Activated CD4-positive, alpha-beta T cell treated with anti-CD3 and anti-CD28 coated beads, Interleukin-2, amount 10 ng/mL, durations not matched to agents 7 days and 5 days (primary cell): Measurements from ENCODE around the gene TCHHL1. TPM values are rescaled to one million over a fixed set of nuclear protein-coding genes. Genes with fewer than 3 reads are reported as not detected.

Source experiments
- CTCF ChIA-PET: fragments of 350-600 bp; sonication (Branson Sonifier 250); formaldehyde crosslinking; loops from one replicate; lab custom pipeline; 2021; ENCODE audit warnings: antibody characterized with exemption; lab: Charles Lee
- POLR2A ChIA-PET: fragments of 350-600 bp; sonication (Branson Sonifier 250); formaldehyde crosslinking; loops from one replicate; lab custom pipeline; 2021; ENCODE audit warnings: antibody characterized with exemption; lab: Charles Lee
- DNase-seq: peaks from one replicate; pipeline ENCODE4 v3.0.0-alpha.2; 2020
- H3K27ac Mint-ChIP-seq: one replicate; pipeline ENCODE4 v1.8.0; 2021; ENCODE audit warnings: mild to moderate bottlenecking, moderate library complexity, mixed read lengths
- H3K27me3 Mint-ChIP-seq: one replicate; pipeline ENCODE4 v1.8.0; 2021; ENCODE audit warnings: mixed read lengths
- H3K36me3 Mint-ChIP-seq: one replicate; pipeline ENCODE4 v1.8.0; 2021; ENCODE audit warnings: low read depth, mixed read lengths
- H3K4me1 Mint-ChIP-seq: one replicate; pipeline ENCODE4 v1.8.0; 2021; ENCODE audit warnings: mixed read lengths
- H3K4me3 Mint-ChIP-seq: one replicate; pipeline ENCODE4 v1.8.0; 2021; ENCODE audit warnings: mild to moderate bottlenecking, moderate library complexity, mixed read lengths
- H3K9me3 Mint-ChIP-seq: one replicate; pipeline ENCODE4 v1.8.0; 2021; ENCODE audit warnings: mixed read lengths
- total RNA-seq, 2 experiments: library from RNA; stranded (reverse); gene quantifications; one replicate each; pipeline ENCODE4 v1.2.3, GENCODE V29; 2021

Gene TCHHL1
- total RNA-seq, 2 experiments from 2014 or later = not detected

GRCh38 chr1:152047730-152048415, 41.0 kb downstream of the TCHHL1 start:
- Mint-ChIP-seq H3K27ac (peak overlapping the region; percentile 99), H3K4me3 (peak overlapping the region; percentile 62), H3K27me3 (peaks cover 6% of the 10 kb centered on the region), H3K4me1 (peaks cover 57% of the 10 kb centered on the region), H3K36me3 (peaks cover 3% of the 10 kb centered on the region), H3K9me3 (no peaks in the 10 kb centered on the region)
- POLR2A ChIA-PET = interaction anchor here (1.1 kb wide), 1 partner anchor 72 kb away, joined by 3 read pairs; no protein-coding TSS in a partner anchor
- peak; percentile 91 for DNase-seq
- CTCF ChIA-PET = interaction anchor here (0.7 to 7.1 kb wide), 10 partner anchors 10 to 410 kb away, joined by 3 to 68 read pairs (median 4); partner anchors contain the start of gene S100A11

GRCh38 chr1:152047413-152047729, 41.5 kb downstream of the TCHHL1 start:
- DNase-seq = no peak

GRCh38 chr1:152044386-152044785, 44.5 kb downstream of the TCHHL1 start:
- peaks cover 3% of the 10 kb centered on the region for H3K36me3 Mint-ChIP-seq

More at GRCh38 chr1:152047413-152047729, 41.5 kb downstream of the TCHHL1 start:
- Mint-ChIP-seq H3K9me3 (no peaks in the 10 kb centered on the region), H3K4me1 (peaks cover 54% of the 10 kb centered on the region), H3K36me3 (peaks cover 3% of the 10 kb centered on the region), H3K4me3 (peak overlapping the region; percentile 62), H3K27ac (peak overlapping the region; percentile 99), H3K27me3 (peaks cover 4% of the 10 kb centered on the region)
- POLR2A ChIA-PET = interaction anchor here (1.1 kb wide), 1 partner anchor 71 kb away, joined by 3 read pairs; no protein-coding TSS in a partner anchor
- CTCF ChIA-PET = interaction anchor here (0.7 to 7.1 kb wide), 7 partner anchors 11 to 412 kb away, joined by 4 to 68 read pairs (median 5); partner anchors contain the start of gene S100A11

GRCh38 chr1:152043870-152044269, 45.0 kb downstream of the TCHHL1 start:
- H3K4me3 Mint-ChIP-seq = no peak overlapping the region
- no peaks in the 10 kb centered on the region for H3K9me3 Mint-ChIP-seq
- POLR2A ChIA-PET = no interaction called here
- peaks cover 3% of the 10 kb centered on the region for H3K36me3 Mint-ChIP-seq
- peaks cover 2% of the 10 kb centered on the region for H3K27me3 Mint-ChIP-seq
- CTCF ChIA-PET = interaction anchor here (7.1 kb wide), 1 partner anchor 8 kb away, joined by 68 read pairs; the partner anchor contains the start of gene S100A11
- DNase-seq = no peak
- no peak overlapping the region for H3K27ac Mint-ChIP-seq
- H3K4me1 Mint-ChIP-seq = peaks cover 33% of the 10 kb centered on the region

More at GRCh38 chr1:152044386-152044785, 44.5 kb downstream of the TCHHL1 start:
- Mint-ChIP-seq H3K4me1 (peaks cover 33% of the 10 kb centered on the region), H3K4me3 (no peak overlapping the region), H3K27ac (no peak overlapping the region), H3K27me3 (peaks cover 2% of the 10 kb centered on the region), H3K9me3 (no peaks in the 10 kb centered on the region)
- ChIA-PET CTCF (interaction anchor here (7.1 kb wide), 1 partner anchor 8 kb away, joined by 68 read pairs; the partner anchor contains the start of gene S100A11), POLR2A (no interaction called here)
- DNase-seq = no peak

- no peak for DNase-seq
- H3K36me3 Mint-ChIP-seq = peaks cover 3% of the 10 kb centered on the region
- no peak overlapping the region for H3K27ac Mint-ChIP-seq
- H3K9me3 Mint-ChIP-seq = no peaks in the 10 kb centered on the region
- H3K27me3 Mint-ChIP-seq = peaks cover 2% of the 10 kb centered on the region
- no peak overlapping the region for H3K4me3 Mint-ChIP-seq
- ChIA-PET POLR2A (no interaction called here), CTCF (interaction anchor here (0.5 to 1.2 kb wide), 3 partner anchors 107 to 1694 kb away, joined by 3 read pairs; no protein-coding TSS in a partner anchor)
- peaks cover 28% of the 10 kb centered on the region for H3K4me1 Mint-ChIP-seq
Observed at GRCh38 chr1:152042030-152042429, 46.8 kb downstream of the TCHHL1 start.

- CTCF ChIA-PET = interaction anchor here (1.4 kb wide), 1 partner anchor 131 kb away, joined by 3 read pairs; the partner anchor contains the start of gene THEM4
- Mint-ChIP-seq H3K27me3 (peaks cover 1% of the 10 kb centered on the region), H3K4me3 (no peak overlapping the region), H3K36me3 (peaks cover 12% of the 10 kb centered on the region), H3K9me3 (no peaks in the 10 kb centered on the region), H3K27ac (no peak overlapping the region), H3K4me1 (peaks cover 21% of the 10 kb centered on the region)
- no peak for DNase-seq
- POLR2A ChIA-PET = no interaction called here
Observed at GRCh38 chr1:152039886-152040285, 49.0 kb downstream of the TCHHL1 start.

GRCh38 chr1:152039461-152039860, 49.4 kb downstream of the TCHHL1 start:
- H3K36me3 Mint-ChIP-seq = peaks cover 15% of the 10 kb centered on the region
- peaks cover 22% of the 10 kb centered on the region for H3K4me1 Mint-ChIP-seq
- no peak overlapping the region for H3K4me3 Mint-ChIP-seq
- no peak for DNase-seq
- H3K27me3 Mint-ChIP-seq = no peaks in the 10 kb centered on the region
- no peaks in the 10 kb centered on the region for H3K9me3 Mint-ChIP-seq
- H3K27ac Mint-ChIP-seq = no peak overlapping the region
- CTCF ChIA-PET = no interaction called here
- POLR2A ChIA-PET = no interaction called here

GRCh38 chr1:152038871-152039270, 50.0 kb downstream of the TCHHL1 start:
- CTCF ChIA-PET = interaction anchor here (5.3 kb wide), 1 partner anchor 9 kb away, joined by 68 read pairs; no protein-coding TSS in a partner anchor
- Mint-ChIP-seq H3K36me3 (peaks cover 21% of the 10 kb centered on the region), H3K27me3 (no peaks in the 10 kb centered on the region), H3K27ac (no peak overlapping the region), H3K9me3 (no peaks in the 10 kb centered on the region), H3K4me3 (no peak overlapping the region), H3K4me1 (peaks cover 23% of the 10 kb centered on the region)
- POLR2A ChIA-PET = no interaction called here
- DNase-seq = no peak

GRCh38 chr1:152036267-152037216, 52.3 kb downstream of the TCHHL1 start, which contains the start of gene S100A11:
TSS of gene S100A11 (minus strand) at chr1:152037004. CDS start at chr1:152036915, 89 bp downstream.
- DNase-seq = peak; percentile 72
- Mint-ChIP-seq H3K4me1 (peaks cover 45% of the 10 kb centered on the region), H3K36me3 (peaks cover 44% of the 10 kb centered on the region), H3K27ac (peak within 1 kb of the TSS; percentile 99), H3K9me3 (peaks cover 3% of the 10 kb centered on the region), H3K27me3 (no peaks in the 10 kb centered on the region), H3K4me3 (peak within 1 kb of the TSS; percentile 98)
- ChIA-PET POLR2A (no interaction called here), CTCF (interaction anchor here (5.3 kb wide), 1 partner anchor 11 kb away, joined by 68 read pairs; no protein-coding TSS in a partner anchor)

- Mint-ChIP-seq H3K27ac (peak overlapping the region; percentile 99), H3K9me3 (peaks cover 3% of the 10 kb centered on the region), H3K27me3 (no peaks in the 10 kb centered on the region), H3K36me3 (peaks cover 49% of the 10 kb centered on the region), H3K4me3 (peak overlapping the region; percentile 98), H3K4me1 (peaks cover 47% of the 10 kb centered on the region)
- POLR2A ChIA-PET = no interaction called here
- no peak for DNase-seq
- CTCF ChIA-PET = interaction anchor here (1.7 to 5.3 kb wide), 5 partner anchors 12 to 68 kb away, joined by 5 to 68 read pairs (median 9); no protein-coding TSS in a partner anchor
Observed at GRCh38 chr1:152035539-152036266, 53.2 kb downstream of the TCHHL1 start.

- Mint-ChIP-seq H3K9me3 (peaks cover 3% of the 10 kb centered on the region), H3K4me1 (peaks cover 51% of the 10 kb centered on the region), H3K27me3 (no peaks in the 10 kb centered on the region), H3K27ac (peak overlapping the region; percentile 99), H3K4me3 (peak overlapping the region; percentile 98), H3K36me3 (peaks cover 54% of the 10 kb centered on the region)
- ChIA-PET POLR2A (no interaction called here), CTCF (interaction anchor here (0.6 to 5.3 kb wide), 19 partner anchors 11 to 423 kb away, joined by 3 to 68 read pairs (median 4); no protein-coding TSS in a partner anchor)
- peak; percentile 73 for DNase-seq
Observed at GRCh38 chr1:152034654-152035538, 54.0 kb downstream of the TCHHL1 start.
